Skeletal muscle tissue (tissue), 4 donors: Measurements from ENCODE around the gene SCML2. TPM values are rescaled to one million over a fixed set of nuclear protein-coding genes. Genes with fewer than 3 reads are reported as not detected.

Experiments
- H3K27ac ChIP-seq: one replicate; pipeline ENCODE4 v1.7.0; 2013; ENCODE audit warnings: mild to moderate bottlenecking, low read depth, low read length, inconsistent platforms
- H3K27me3 ChIP-seq, 3 donors: one replicate each; pipeline ENCODE4 v1.7.0; 2013; ENCODE audit warnings: low read length in 3 of 3; ENCODE audit not compliant: control insufficient read depth in 3 of 3, insufficient read depth in 3 of 3
- H3K36me3 ChIP-seq, 3 donors: one replicate each; pipeline ENCODE4 v1.7.0; 2013; ENCODE audit warnings: low read length in 3 of 3; ENCODE audit not compliant: control insufficient read depth in 3 of 3, insufficient read depth in 3 of 3
- H3K4me1 ChIP-seq, 3 donors: one replicate each; pipeline ENCODE4 v1.7.0; 2013; ENCODE audit warnings: low read length in 3 of 3, mild to moderate bottlenecking in 3 of 3; ENCODE audit not compliant: control insufficient read depth in 3 of 3, insufficient read depth in 3 of 3
- H3K4me3 ChIP-seq, 3 donors: one replicate each; pipeline ENCODE4 v1.7.0; 2013; ENCODE audit warnings: low read length in 3 of 3
- H3K9ac ChIP-seq, 3 donors: one replicate each; pipeline ENCODE4 v1.7.0; 2013; ENCODE audit warnings: low read length in 3 of 3, mild to moderate bottlenecking in 3 of 3, moderate library complexity in 2 of 3, low read depth in 1 of 3
- H3K9me3 ChIP-seq, 3 donors: one replicate each; pipeline ENCODE4 v1.7.0; 2013; ENCODE audit warnings: low read length in 3 of 3; ENCODE audit not compliant: control insufficient read depth in 3 of 3
- total RNA-seq: library from RNA; depleted of rRNA; stranded (reverse); fragments of >200 nt; gene quantifications from one replicate; pipeline ENCODE4 v1.2.3, GENCODE V29; 2014
- donor health status: Osteomylitis.

Gene SCML2
- total RNA-seq, 1 donor from 2014 or later: 7.3 TPM

GRCh38 chrX:18353931-18354368 lies 538 bp downstream of the SCML2 start:
- Histone ChIP-seq H3K27ac (no peak overlapping the region), H3K9me3 (no peaks in the 10 kb centered on the region), H3K27me3 (peaks cover 0 to 3% (median 0%) of the 10 kb centered on the region in 3 donors), H3K36me3 (no peaks in the 10 kb centered on the region), H3K4me1 (peaks cover 0 to 3% (median 0%) of the 10 kb centered on the region in 3 donors), H3K9ac (peak overlapping the region in 1 of 3 donors; percentile 16), H3K4me3 (peak overlapping the region; percentile 38 to 67 (median 63))

- peaks cover 0 to 3% (median 0%) of the 10 kb centered on the region in 3 donors for H3K27me3 ChIP-seq
- no peak overlapping the region for H3K27ac ChIP-seq
- H3K9me3 ChIP-seq: no peaks in the 10 kb centered on the region
Observed at GRCh38 chrX:18351784-18352183, 2.7 kb downstream of the SCML2 start.

GRCh38 chrX:18348047-18348446 lies 6.4 kb downstream of the SCML2 start:
- Histone ChIP-seq H3K36me3 (no peaks in the 10 kb centered on the region), H3K27ac (no peak overlapping the region), H3K9me3 (no peaks in the 10 kb centered on the region), H3K27me3 (peaks cover 0 to 3% (median 0%) of the 10 kb centered on the region in 3 donors), H3K4me1 (no peaks in the 10 kb centered on the region), H3K9ac (no peak overlapping the region), H3K4me3 (no peak overlapping the region)

More at GRCh38 chrX:18351784-18352183, 2.7 kb downstream of the SCML2 start:
- no peaks in the 10 kb centered on the region for H3K36me3 ChIP-seq
- H3K4me3 ChIP-seq: no peak overlapping the region
- H3K4me1 ChIP-seq: peaks cover 0 to 3% (median 0%) of the 10 kb centered on the region in 3 donors
- no peak overlapping the region for H3K9ac ChIP-seq

- Histone ChIP-seq H3K36me3 (no peaks in the 10 kb centered on the region), H3K9me3 (no peaks in the 10 kb centered on the region)
Observed at GRCh38 chrX:18309401-18309800, 45.1 kb downstream of the SCML2 start.

GRCh38 chrX:18297251-18297650 lies 57.2 kb downstream of the SCML2 start:
- Histone ChIP-seq H3K9ac (no peak overlapping the region), H3K4me1 (no peaks in the 10 kb centered on the region), H3K36me3 (no peaks in the 10 kb centered on the region), H3K27me3 (no peaks in the 10 kb centered on the region), H3K9me3 (no peaks in the 10 kb centered on the region), H3K27ac (no peak overlapping the region), H3K4me3 (no peak overlapping the region)

More at GRCh38 chrX:18309401-18309800, 45.1 kb downstream of the SCML2 start:
- H3K4me1 ChIP-seq: no peaks in the 10 kb centered on the region
- H3K4me3 ChIP-seq: no peak overlapping the region
- H3K27ac ChIP-seq: no peak overlapping the region
- no peaks in the 10 kb centered on the region for H3K27me3 ChIP-seq
- H3K9ac ChIP-seq: no peak overlapping the region

- Histone ChIP-seq H3K36me3 (no peaks in the 10 kb centered on the region), H3K27me3 (no peaks in the 10 kb centered on the region), H3K27ac (no peak overlapping the region), H3K9me3 (no peaks in the 10 kb centered on the region), H3K9ac (no peak overlapping the region), H3K4me3 (no peak overlapping the region), H3K4me1 (no peaks in the 10 kb centered on the region)
Observed at GRCh38 chrX:18294893-18295292, 59.6 kb downstream of the SCML2 start.

GRCh38 chrX:18291006-18291545 lies 63.4 kb downstream of the SCML2 start:
- Histone ChIP-seq H3K9ac (no peak overlapping the region), H3K9me3 (no peaks in the 10 kb centered on the region), H3K27me3 (no peaks in the 10 kb centered on the region), H3K4me3 (no peak overlapping the region), H3K36me3 (no peaks in the 10 kb centered on the region), H3K4me1 (no peaks in the 10 kb centered on the region), H3K27ac (no peak overlapping the region)

- H3K4me1 ChIP-seq: no peaks in the 10 kb centered on the region
- H3K9me3 ChIP-seq: no peaks in the 10 kb centered on the region
- H3K36me3 ChIP-seq: no peaks in the 10 kb centered on the region
- no peak overlapping the region for H3K27ac ChIP-seq
- no peak overlapping the region for H3K9ac ChIP-seq
- H3K4me3 ChIP-seq: no peak overlapping the region
- no peaks in the 10 kb centered on the region for H3K27me3 ChIP-seq
Observed at GRCh38 chrX:18290200-18290599, 64.3 kb downstream of the SCML2 start.

- no peaks in the 10 kb centered on the region for H3K36me3 ChIP-seq
- no peaks in the 10 kb centered on the region for H3K4me1 ChIP-seq
- H3K27me3 ChIP-seq: no peaks in the 10 kb centered on the region
- no peaks in the 10 kb centered on the region for H3K9me3 ChIP-seq
- H3K4me3 ChIP-seq: no peak overlapping the region
- H3K27ac ChIP-seq: no peak overlapping the region
- no peak overlapping the region for H3K9ac ChIP-seq
Observed at GRCh38 chrX:18288716-18289115, 65.8 kb downstream of the SCML2 start.

GRCh38 chrX:18286322-18286831 lies 68.1 kb downstream of the SCML2 start:
- H3K27ac ChIP-seq: no peak overlapping the region
- no peak overlapping the region for H3K9ac ChIP-seq
- no peak overlapping the region for H3K4me3 ChIP-seq
- no peaks in the 10 kb centered on the region for H3K36me3 ChIP-seq
- no peaks in the 10 kb centered on the region for H3K9me3 ChIP-seq
- no peaks in the 10 kb centered on the region for H3K4me1 ChIP-seq
- no peaks in the 10 kb centered on the region for H3K27me3 ChIP-seq
